B cell (primary cell): ENCODE measurements around the gene AOPEP. TPM values are rescaled to one million over a fixed set of nuclear protein-coding genes. Genes with fewer than 3 reads are reported as not detected.

Experiments used
- ATAC-seq: fragments of 200-7000 bp; cut with Tn5 transposase; one replicate; pipeline ENCODE4 v1.10.0; 2021; ENCODE audit warnings: low read depth, mild to moderate bottlenecking, moderate number of reproducible peaks, moderate library complexity
- CTCF ChIA-PET: fragments of 350-600 bp; sonication (Branson Sonifier 250); formaldehyde crosslinking; loops from one replicate; lab custom pipeline; 2021; ENCODE audit warnings: antibody characterized with exemption, inconsistent platforms; lab: Charles Lee
- POLR2A ChIA-PET: fragments of 350-600 bp; sonication (Branson Sonifier 250); formaldehyde crosslinking; loops from one replicate; lab custom pipeline; 2021; ENCODE audit warnings: antibody characterized with exemption; lab: Charles Lee
- DNase-seq: peaks from one replicate; pipeline ENCODE4 v3.0.0; 2013
- H2AFZ ChIP-seq: 2 replicates; pipeline ENCODE4 v1.6.1; 2012; ENCODE audit warnings: mild to moderate bottlenecking, low read depth, low read length; ENCODE audit not compliant: insufficient read depth, poor library complexity, severe bottlenecking
- H3K27ac ChIP-seq, 2 donors: 1 replicate in 1 of 2; 2 replicates in 1 of 2; pipeline ENCODE4 v1.5.1; 2012 to 2013; ENCODE audit warnings: low read length in 2 of 2, mild to moderate bottlenecking in 2 of 2, moderate library complexity in 1 of 2
- H3K27me3 ChIP-seq, 4 experiments: fragments of 200-600 bp in 1 of 4; sonication (generic) in 1 of 4; replicated peaks in 1 of 4; 1 replicate in 2 of 4; 2 replicates in 2 of 4; pipeline versions ENCODE4 v1.6.1 to v1.7.0; 2013 to 2016; ENCODE audit warnings: low read length in 3 of 4, mild to moderate bottlenecking in 2 of 4, mixed read lengths in 1 of 4, moderate library complexity in 1 of 4; ENCODE audit not compliant: insufficient read depth in 4 of 4, control insufficient read depth in 3 of 4; ENCODE audit errors: control extremely low read depth in 1 of 4
- H3K36me3 ChIP-seq, 2 experiments: replicated peaks in 1 of 2; 1 replicate in 1 of 2; 2 replicates in 1 of 2; pipeline versions ENCODE4 v1.6.1 to v1.7.1; 2013; ENCODE audit warnings: low read length in 1 of 2; ENCODE audit not compliant: insufficient read depth in 2 of 2, control insufficient read depth in 1 of 2; ENCODE audit errors: control extremely low read depth in 1 of 2, extremely low read depth in 1 of 2
- H3K4me1 ChIP-seq, 2 donors: fragments of 200-600 bp in 1 of 2; sonication (generic) in 1 of 2; 1 replicate in 1 of 2; 2 replicates in 1 of 2; pipeline versions ENCODE4 v1.5.1 to v1.6.1; 2013 to 2017; ENCODE audit warnings: low read length in 2 of 2; ENCODE audit not compliant: control insufficient read depth in 2 of 2, insufficient read depth in 2 of 2
- H3K4me2 ChIP-seq: replicated peaks from 2 replicates; pipeline ENCODE3; 2012; ENCODE audit warnings: mild to moderate bottlenecking, low read depth, low read length; ENCODE audit not compliant: poor library complexity, severe bottlenecking
- H3K4me3 ChIP-seq, 5 experiments: fragments of 200-600 bp in 1 of 5; sonication (generic) in 1 of 5; 1 replicate in 3 of 5; 2 replicates in 2 of 5; pipeline versions ENCODE4 v1.5.1 to v1.7.0; 2011 to 2016; ENCODE audit warnings: low read length in 4 of 5, mild to moderate bottlenecking in 4 of 5, low read depth in 2 of 5, control low read depth in 1 of 5, moderate library complexity in 1 of 5; ENCODE audit not compliant: insufficient read depth in 1 of 5; ENCODE audit errors: control extremely low read depth in 1 of 5, extremely low read depth in 1 of 5
- H3K79me2 ChIP-seq: fragments of 200-600 bp; sonication (generic); one replicate; pipeline ENCODE4 v1.6.0; 2016; ENCODE audit warnings: low read length; ENCODE audit not compliant: control insufficient read depth, insufficient read depth
- H3K9ac ChIP-seq: fragments of 200-600 bp; sonication (generic); 2 replicates; pipeline ENCODE4 v1.6.1; 2017; ENCODE audit warnings: mild to moderate bottlenecking, low read length, moderate library complexity
- H3K9me3 ChIP-seq, 3 donors: one replicate each; pipeline versions ENCODE4 v1.6.1 to v1.7.1; 2013; ENCODE audit warnings: low read length in 2 of 3; ENCODE audit not compliant: control insufficient read depth in 2 of 3, insufficient read depth in 1 of 3; ENCODE audit errors: control extremely low read depth in 1 of 3
- H4K20me1 ChIP-seq: 2 replicates; pipeline ENCODE4 v1.6.0; 2012; ENCODE audit warnings: mild to moderate bottlenecking, low read length; ENCODE audit not compliant: insufficient read depth, control insufficient read depth, poor library complexity, severe bottlenecking
- H3K27ac Mint-ChIP-seq: one replicate; pipeline ENCODE4 v1.8.0; 2021; ENCODE audit warnings: mixed read lengths
- H3K27me3 Mint-ChIP-seq: one replicate; pipeline ENCODE4 v1.8.0; 2021; ENCODE audit warnings: mixed read lengths
- H3K4me1 Mint-ChIP-seq: one replicate; pipeline ENCODE4 v1.8.0; 2021; ENCODE audit warnings: mixed read lengths
- H3K4me3 Mint-ChIP-seq: one replicate; pipeline ENCODE4 v1.8.0; 2021; ENCODE audit warnings: mixed read lengths
- H3K9me3 Mint-ChIP-seq: one replicate; pipeline ENCODE4 v1.8.0; 2022; ENCODE audit warnings: mixed read lengths; ENCODE audit not compliant: insufficient read depth
- CTCF ChIP-seq: fragments of 200-600 bp; IDR thresholded peaks from one replicate; pipeline ENCODE4 v1.8.0; 2022; ENCODE audit warnings: antibody characterized with exemption, mild to moderate bottlenecking
- EZH2 ChIP-seq: IDR thresholded peaks from 2 replicates; pipeline ENCODE4 v1.6.1; 2012; ENCODE audit warnings: borderline replicate concordance, low read depth, mild to moderate bottlenecking, moderate library complexity, low read length; ENCODE audit not compliant: insufficient read depth, poor library complexity, severe bottlenecking
- WGBS: methylation state at CpG from one replicate; pipeline ENCODE4 v1.1.5; 2013; ENCODE audit warnings: missing lambda C conversion rate; ENCODE audit not compliant: insufficient coverage; 5-methylcytosine and 5-hydroxymethylcytosine counted together
- intact Hi-C: fragments of 100-400 bp; cut with micrococcal nuclease; formaldehyde crosslinking; loops from one replicate; pipeline ENCODE4 v1.10.0; 2022
- polyA plus RNA-seq: library from polyadenylated mRNA; depleted of rRNA; stranded (reverse); fragments of >200 nt; gene quantifications from 2 replicates; pipeline ENCODE4 v1.2.3, GENCODE V29; 2012
- total RNA-seq, 2 donors: library from RNA; stranded (reverse); fragments of 120-200 nt in 1 of 2; gene quantifications; 1 replicate in 1 of 2; 2 replicates in 1 of 2; pipeline versions ENCODE4 v1.2.3 to v1.2.4, GENCODE V29; 2013 to 2022

Gene AOPEP
- total and polyA plus RNA-seq, 2 donors (not counting 1 experiment from before 2014, with no cell fraction given) = 5.1 to 35.8 TPM

- 98% methylated on average over 34 of the region's 39 CpGs for WGBS
- ChIA-PET CTCF (interaction anchor here (1.3 kb wide), 1 partner anchor 45 kb away, joined by 3 read pairs; no protein-coding TSS in a partner anchor), POLR2A (no interaction called here)
- no peak for ATAC-seq
- Histone ChIP-seq H3K27me3 (no peaks in the 10 kb centered on the region), H3K4me1 (no peaks in the 10 kb centered on the region), H2AFZ (no peak overlapping the region), H3K9ac (no peak overlapping the region), H3K4me2 (no peak overlapping the region), H3K9me3 (no peaks in the 10 kb centered on the region), H3K79me2 (no peaks in the 10 kb centered on the region), H3K27ac (no peak overlapping the region), H4K20me1 (no peaks in the 10 kb centered on the region), H3K4me3 (no peak overlapping the region), H3K36me3 (peaks cover 0 to 3% of the 10 kb centered on the region in 2 experiments)
- H3K4me1 Mint-ChIP-seq = no peaks in the 10 kb centered on the region
- intact Hi-C loops = no loop called here
- no peak overlapping the region for H3K4me3 Mint-ChIP-seq
- DNase-seq = no peak
- no peaks in the 10 kb centered on the region for H3K27me3 Mint-ChIP-seq
- TF ChIP-seq EZH2 (no peak), CTCF (no peak)
- H3K27ac Mint-ChIP-seq = no peak overlapping the region
- no peaks in the 10 kb centered on the region for H3K9me3 Mint-ChIP-seq
Observed at GRCh38 chr9:95083086-95083768, 356.7 kb downstream of the AOPEP start.

GRCh38 chr9:95084254-95084934 is 357.9 kb downstream of the AOPEP start:
- DNase-seq (no peak), ATAC-seq (no peak)
- H3K4me3 Mint-ChIP-seq = no peak overlapping the region
- no peaks in the 10 kb centered on the region for H3K9me3 Mint-ChIP-seq
- H3K79me2 ChIP-seq = no peaks in the 10 kb centered on the region
- ChIA-PET POLR2A (no interaction called here), CTCF (interaction anchor here (1.2 kb wide), 1 partner anchor 302 kb away, joined by 3 read pairs; no protein-coding TSS in a partner anchor)
- no peak overlapping the region for H3K4me3 ChIP-seq
- H2AFZ ChIP-seq = no peak overlapping the region
- WGBS = 96% methylated on average over 16 of the region's 19 CpGs
- no peaks in the 10 kb centered on the region for H3K27me3 Mint-ChIP-seq
- H3K27ac ChIP-seq = no peak overlapping the region
- no peaks in the 10 kb centered on the region for H3K4me1 ChIP-seq
- no peak overlapping the region for H3K4me2 ChIP-seq
- no peaks in the 10 kb centered on the region for H4K20me1 ChIP-seq
- H3K27ac Mint-ChIP-seq = no peak overlapping the region
- no peaks in the 10 kb centered on the region for H3K9me3 ChIP-seq
- no peak for TF ChIP-seq CTCF
- no peak for TF ChIP-seq EZH2
- H3K4me1 Mint-ChIP-seq = no peaks in the 10 kb centered on the region
- no peak overlapping the region for H3K9ac ChIP-seq
- H3K36me3 ChIP-seq = peaks cover 0 to 3% of the 10 kb centered on the region in 2 experiments
- no peaks in the 10 kb centered on the region for H3K27me3 ChIP-seq
- intact Hi-C loops = no loop called here
